IMR-90 (cell line): ENCODE data around the gene OR52E6. TPM values are rescaled to one million over a fixed set of nuclear protein-coding genes. Genes with fewer than 3 reads are reported as not detected.

ENCODE experiments used
- ATAC-seq: fragments of 200-7000 bp; cut with Tn5 transposase; 2 replicates; pipeline ENCODE4 v1.9.1; 2020; ENCODE audit warnings: low read depth, mild to moderate bottlenecking, moderate library complexity
- Bru-seq: library from RNA; stranded (reverse); fragments of 400-500 nt; gene quantifications from one replicate; lab custom pipeline; 2021; lab: Mats Ljungman, UMichigan
- BruChase-seq, 2 experiments: library from RNA; stranded (reverse); fragments of 400-500 nt; gene quantifications; one replicate each; lab custom pipeline; 2021; lab: Mats Ljungman, UMichigan
- BruUV-seq: library from RNA; stranded (reverse); fragments of 400-500 nt; replicated peaks from 2 replicates; lab custom pipeline; 2021; lab: Mats Ljungman, UMichigan
- CTCF ChIA-PET: fragments of 300-600 bp; formaldehyde crosslinking; extraction: SDS; loops from one replicate; lab custom pipeline; 2021; ENCODE audit warnings: antibody characterized with exemption; lab: Yijun Ruan, JAX
- POLR2A ChIA-PET: fragments of 300-600 bp; sonication (Branson Sonifier 250); formaldehyde crosslinking; loops from one replicate; lab custom pipeline; 2022; ENCODE audit warnings: antibody characterized with exemption; ENCODE audit not compliant: unreplicated experiment; lab: Charles Lee
- DNase-seq: peaks from one replicate; pipeline ENCODE4 v3.0.0; 2013
- H2AFZ ChIP-seq: replicated peaks from 2 replicates; pipeline ENCODE3; 2013; ENCODE audit warnings: low read length, mild to moderate bottlenecking; ENCODE audit not compliant: poor library complexity
- H2AK5ac ChIP-seq: 2 replicates; pipeline ENCODE4 v1.6.1; 2013; ENCODE audit warnings: low read depth, low read length, inconsistent platforms
- H2AK9ac ChIP-seq: replicated peaks from 2 replicates; pipeline ENCODE3; 2013; ENCODE audit warnings: mild to moderate bottlenecking, low read depth, low read length, moderate library complexity; ENCODE audit not compliant: poor library complexity
- H2BK120ac ChIP-seq: 2 replicates; pipeline ENCODE4 v1.6.1; 2013; ENCODE audit warnings: low read depth, low read length, inconsistent platforms
- H2BK15ac ChIP-seq: 3 replicates; pipeline ENCODE4 v1.6.1; 2013; ENCODE audit warnings: low read depth, low read length, inconsistent platforms
- H2BK20ac ChIP-seq: 2 replicates; pipeline ENCODE4 v1.6.1; 2013; ENCODE audit warnings: low read depth, mild to moderate bottlenecking, inconsistent platforms, low read length, moderate library complexity
- H2BK5ac ChIP-seq: 2 replicates; pipeline ENCODE4 v1.6.1; 2013; ENCODE audit warnings: mild to moderate bottlenecking, low read depth, low read length, inconsistent platforms; ENCODE audit not compliant: poor library complexity, severe bottlenecking
- H3K14ac ChIP-seq: replicated peaks from 2 replicates; pipeline ENCODE4 v1.6.1; 2013; ENCODE audit warnings: low read depth, low read length, inconsistent platforms
- H3K18ac ChIP-seq: 2 replicates; pipeline ENCODE4 v1.6.1; 2013; ENCODE audit warnings: low read depth, low read length, control low read depth
- H3K23ac ChIP-seq: 2 replicates; pipeline ENCODE4 v1.6.1; 2013; ENCODE audit warnings: low read depth, low read length, inconsistent platforms
- H3K27ac ChIP-seq: 2 replicates; pipeline ENCODE4 v1.5.1; 2013; ENCODE audit warnings: mild to moderate bottlenecking, control low read depth, low read length; ENCODE audit not compliant: insufficient read depth
- H3K27me3 ChIP-seq: 2 replicates; pipeline ENCODE4 v1.6.1; 2013; ENCODE audit warnings: low read length; ENCODE audit not compliant: control insufficient read depth, insufficient read depth
- H3K36me3 ChIP-seq: 2 replicates; pipeline ENCODE4 v1.6.1; 2013; ENCODE audit warnings: low read length, mixed read lengths; ENCODE audit not compliant: control insufficient read depth, insufficient read depth
- H3K4ac ChIP-seq: 2 replicates; pipeline ENCODE4 v1.6.1; 2013; ENCODE audit warnings: low read depth, low read length, inconsistent platforms
- H3K4me1 ChIP-seq: 2 replicates; pipeline ENCODE4 v1.6.1; 2013; ENCODE audit warnings: low read length, mixed read lengths; ENCODE audit not compliant: control insufficient read depth, insufficient read depth
- H3K4me2 ChIP-seq: 2 replicates; pipeline ENCODE4 v1.6.1; 2013; ENCODE audit warnings: low read depth, mild to moderate bottlenecking, control low read depth, low read length, moderate library complexity
- H3K4me3 ChIP-seq: 2 replicates; pipeline ENCODE4 v1.5.1; 2013; ENCODE audit warnings: low read depth, mild to moderate bottlenecking, control low read depth, low read length, moderate library complexity; ENCODE audit not compliant: insufficient read depth
- H3K56ac ChIP-seq: 2 replicates; pipeline ENCODE4 v1.6.1; 2013; ENCODE audit warnings: low read length, inconsistent platforms; ENCODE audit not compliant: insufficient read depth; ENCODE audit errors: extremely low read depth
- H3K79me1 ChIP-seq, 2 experiments: 2 replicates each; pipeline ENCODE4 v1.6.1; 2013; ENCODE audit warnings: low read length in 2 of 2, inconsistent platforms in 1 of 2, low read depth in 1 of 2
- H3K9ac ChIP-seq: 2 replicates; pipeline ENCODE4 v1.6.1; 2013; ENCODE audit warnings: low read depth, low read length, control low read depth
- H3K9me1 ChIP-seq: 2 replicates; pipeline ENCODE4 v1.6.1; 2013; ENCODE audit warnings: low read length, inconsistent platforms; ENCODE audit not compliant: insufficient read depth
- H3K9me3 ChIP-seq: 2 replicates; pipeline ENCODE4 v1.6.1; 2013; ENCODE audit warnings: low read length; ENCODE audit not compliant: control insufficient read depth, insufficient read depth
- H4K20me1 ChIP-seq: 2 replicates; pipeline ENCODE4 v1.6.1; 2013; ENCODE audit warnings: low read length, inconsistent platforms; ENCODE audit not compliant: insufficient read depth
- H4K5ac ChIP-seq: 2 replicates; pipeline ENCODE4 v1.6.1; 2013; ENCODE audit warnings: mild to moderate bottlenecking, low read depth, low read length, control low read depth
- H4K8ac ChIP-seq, 2 experiments: 2 replicates each; pipeline ENCODE4 v1.6.1; 2013; ENCODE audit warnings: low read depth in 2 of 2, low read length in 2 of 2, control low read depth in 1 of 2, inconsistent platforms in 1 of 2
- H4K91ac ChIP-seq: 2 replicates; pipeline ENCODE4 v1.6.1; 2013; ENCODE audit warnings: low read depth, low read length, inconsistent platforms; ENCODE audit not compliant: insufficient read depth
- BHLHE40 ChIP-seq: fragments of 150-350 bp; IDR thresholded peaks from 2 replicates; pipeline ENCODE4 v1.6.1; 2016; ENCODE audit warnings: mild to moderate bottlenecking, low read depth, low read length
- CEBPB ChIP-seq: IDR thresholded peaks from 2 replicates; pipeline ENCODE4 v1.6.1; 2012; ENCODE audit warnings: low read depth, low read length, improper control_type of control experiment
- CHD1 ChIP-seq: IDR thresholded peaks from 2 replicates; pipeline ENCODE4 v1.6.1; 2012; ENCODE audit warnings: low read depth, low read length, improper control_type of control experiment
- CTCF ChIP-seq: conservative IDR thresholded peaks from 2 replicates; pipeline ENCODE4 v1.5.1; 2012; ENCODE audit warnings: mild to moderate bottlenecking, low read depth, low read length, improper control_type of control experiment
- FOS ChIP-seq: fragments of 150-350 bp; IDR thresholded peaks from 2 replicates; pipeline ENCODE4 v1.6.1; 2016; ENCODE audit warnings: low read depth, low read length
- MAFK ChIP-seq: IDR thresholded peaks from 2 replicates; pipeline ENCODE4 v1.6.1; 2012; ENCODE audit warnings: low read depth, low read length, improper control_type of control experiment
- MAZ ChIP-seq: IDR thresholded peaks from 2 replicates; pipeline ENCODE4 v1.6.1; 2012; ENCODE audit warnings: low read depth, mild to moderate bottlenecking, low read length, improper control_type of control experiment, moderate library complexity, borderline replicate concordance
- MXI1 ChIP-seq: IDR thresholded peaks from 2 replicates; pipeline ENCODE4 v1.6.1; 2012; ENCODE audit warnings: low read depth, mild to moderate bottlenecking, low read length, moderate library complexity, borderline replicate concordance
- NFE2L2 ChIP-seq: fragments of 150-350 bp; IDR thresholded peaks from 2 replicates; pipeline ENCODE4 v1.6.1; 2016; ENCODE audit warnings: low read depth, mild to moderate bottlenecking, low read length
- POLR2A ChIP-seq: IDR thresholded peaks from 2 replicates; pipeline ENCODE4 v1.6.1; 2012; ENCODE audit warnings: mild to moderate bottlenecking, low read depth, low read length
- RAD21 ChIP-seq: IDR thresholded peaks from 2 replicates; pipeline ENCODE4 v1.6.1; 2012; ENCODE audit warnings: low read length, improper control_type of control experiment
- RCOR1 ChIP-seq: IDR thresholded peaks from 2 replicates; pipeline ENCODE4 v1.6.1; 2012; ENCODE audit warnings: mild to moderate bottlenecking, low read length, improper control_type of control experiment; ENCODE audit not compliant: insufficient replicate concordance
- RFX5 ChIP-seq: IDR thresholded peaks from 2 replicates; pipeline ENCODE4 v1.8.0; 2012; ENCODE audit warnings: low read depth, mild to moderate bottlenecking, low read length, moderate library complexity
- SMC3 ChIP-seq: fragments of 150-350 bp; IDR thresholded peaks from 2 replicates; pipeline ENCODE4 v1.6.1; 2016; ENCODE audit warnings: low read depth, mild to moderate bottlenecking, antibody characterized with exemption, low read length, moderate library complexity
- WGBS, 2 experiments: methylation state at CpG; one replicate each; pipeline versions ENCODE4 v1.1.5 to v1.1.7; 2013; ENCODE audit warnings: missing lambda C conversion rate in 2 of 2; ENCODE audit not compliant: insufficient read length in 1 of 2; ENCODE audit errors: extremely low coverage in 2 of 2; 5-methylcytosine and 5-hydroxymethylcytosine counted together
- dilution Hi-C: fragments of 300-500 bp; cut with HindIII; formaldehyde crosslinking; loops from one replicate; pipeline ENCODE4 v1.14.3; 2018; ENCODE audit warnings: low sequenced_read_pairs; ENCODE audit not compliant: unreplicated experiment
- in situ Hi-C: fragments of 300-500 bp; cut with MboI; formaldehyde crosslinking; loops from 3 replicates; pipeline ENCODE4 v1.14.3; 2019; ENCODE audit warnings: low sequenced_read_pairs, inconsistent platforms, mixed read lengths
- intact Hi-C: fragments of 100-400 bp; cut with micrococcal nuclease; formaldehyde crosslinking; loops from 2 replicates; pipeline ENCODE4 v1.10.0; 2022
- long read RNA-seq: library from polyadenylated mRNA; unstranded; transcript quantifications from one replicate; pipeline ENCODE4 v2.0.0, GENCODE V29; 2021; ENCODE audit not compliant: unreplicated experiment
- polyA plus RNA-seq, 3 experiments: library from polyadenylated mRNA; depleted of rRNA; stranded (reverse); fragments of >200 nt; gene quantifications; 2 replicates each; pipeline ENCODE4 v1.2.3, GENCODE V29; 2012; ENCODE audit warnings: low replicate concordance in 1 of 3
- total RNA-seq: library from RNA; depleted of rRNA; stranded (reverse); fragments of >200 nt; gene quantifications from 2 replicates; pipeline ENCODE4 v1.2.3, GENCODE V29; 2012; rRNA removed
- TF ChIP-seq, protein P1 (sequence below): fragments of 150-350 bp; IDR thresholded peaks from 2 replicates; pipeline ENCODE4 v1.6.1; 2017; ENCODE audit warnings: mild to moderate bottlenecking, antibody characterized with exemption, low read length, low read depth

The OR52E6 gene
- total RNA-seq (not detected in 2 replicates), polyA plus RNA-seq (2012; rRNA removed) (not detected in 2 replicates), Bru-seq, nascent RNA (not detected), BruChase-seq, experiment 1, labeled RNA remaining after a 6-hour chase (not detected), BruChase-seq, experiment 2, labeled RNA remaining after a 2-hour chase (not detected)
- not detected in 2 replicates for polyA plus RNA-seq (2012; cell fraction: cytosol; rRNA removed)
- not detected in 2 replicates for polyA plus RNA-seq (2012; cell fraction: nucleus; rRNA removed; ENCODE audit: low replicate concordance)
- long read RNA-seq = 0 reads

- ATAC-seq = no peak
- Histone ChIP-seq H2BK20ac (no peak within 1 kb of the TSS), H3K14ac (no peak within 1 kb of the TSS), H2BK5ac (no peak within 1 kb of the TSS), H3K36me3 (no peaks in the 10 kb centered on the region), H3K27ac (no peak within 1 kb of the TSS), H3K9me3 (0 out of 2 replicates have a peak, but pooled peaks cover 2% of the 10 kb centered on the region), H3K56ac (no peak within 1 kb of the TSS), H2AK9ac (no peak within 1 kb of the TSS), H4K20me1 (no peaks in the 10 kb centered on the region), H3K27me3 (no peaks in the 10 kb centered on the region), H3K4me2 (no peak within 1 kb of the TSS), H2AK5ac (no peak within 1 kb of the TSS), H2AFZ (no peak within 1 kb of the TSS), H3K4ac (no peak within 1 kb of the TSS), H3K4me1 (no peaks in the 10 kb centered on the region), H3K9me1 (no peaks in the 10 kb centered on the region), H3K4me3 (no peak within 1 kb of the TSS), H2BK15ac (no peak within 1 kb of the TSS), H4K8ac (no peak within 1 kb of the TSS), H3K18ac (no peak within 1 kb of the TSS), H3K23ac (no peak within 1 kb of the TSS), H4K91ac (no peak within 1 kb of the TSS), H3K9ac (no peak within 1 kb of the TSS), H2BK120ac (no peak within 1 kb of the TSS), H3K79me1 (no peaks in the 10 kb centered on the region), H4K5ac (no peak within 1 kb of the TSS)
- ChIA-PET CTCF (no interaction called here), POLR2A (no interaction called here)
- no CpG with 5 or more reads among the region's 1 CpG for WGBS, 2 experiments
- no peak for TF ChIP-seq BHLHE40
- no peak for TF ChIP-seq MAZ
- no peak for TF ChIP-seq CTCF
- TF ChIP-seq POLR2A = no peak
- TF ChIP-seq CEBPB = no peak
- no peak for TF ChIP-seq RAD21
- TF ChIP-seq RFX5 = no peak
- TF ChIP-seq MAFK = no peak
- no peak for TF ChIP-seq SMC3
- no peak for TF ChIP-seq FOS
- no peak for TF ChIP-seq CHD1
- TF ChIP-seq, protein P1, sequence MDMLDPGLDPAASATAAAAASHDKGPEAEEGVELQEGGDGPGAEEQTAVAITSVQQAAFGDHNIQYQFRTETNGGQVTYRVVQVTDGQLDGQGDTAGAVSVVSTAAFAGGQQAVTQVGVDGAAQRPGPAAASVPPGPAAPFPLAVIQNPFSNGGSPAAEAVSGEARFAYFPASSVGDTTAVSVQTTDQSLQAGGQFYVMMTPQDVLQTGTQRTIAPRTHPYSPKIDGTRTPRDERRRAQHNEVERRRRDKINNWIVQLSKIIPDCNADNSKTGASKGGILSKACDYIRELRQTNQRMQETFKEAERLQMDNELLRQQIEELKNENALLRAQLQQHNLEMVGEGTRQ = no peak
- no peak for TF ChIP-seq RCOR1
- no peak for TF ChIP-seq NFE2L2
- no peak for TF ChIP-seq MXI1
- no TSS peak for BruUV-seq
- in situ Hi-C loops = no loop called here
- intact Hi-C loops = no loop called here
- DNase-seq = no peak
- dilution Hi-C loops = no loop called here
Observed at GRCh38 chr11:5841797-5842196, at the start of gene OR52E6. OR52E6 (minus strand) TSS chr11:5841897; CDS start chr11:5841897, 0 bp downstream.
